Sigmoid colon (tissue), 3 donors: ENCODE results near the gene RBX1.

Source experiments
- CTCF ChIP-seq, 4 experiments: fragments of 450-650 bp in 3 of 4; fragments of 200-600 bp in 1 of 4; IDR thresholded peaks; one replicate each; pipeline ENCODE4 v1.5.1; 2016 to 2019; ENCODE audit warnings: antibody characterized with exemption in 4 of 4, mild to moderate bottlenecking in 3 of 4, moderate library complexity in 2 of 4
- POLR2A ChIP-seq, 2 donors: fragments of 450-650 bp; IDR thresholded peaks; one replicate each; pipeline ENCODE4 v1.6.1; 2016; ENCODE audit warnings: antibody characterized with exemption in 2 of 2, mild to moderate bottlenecking in 2 of 2, moderate library complexity in 2 of 2

GRCh38 chr22:40922484-40923303 is 28.5 kb upstream of the RBX1 start:
- TF ChIP-seq CTCF (IDR thresholded peaks at IDR 0.05), result peak; percentile 33 to 75 (median 60)
- no peak for TF ChIP-seq POLR2A (IDR thresholded peaks at IDR 0.05)
